Fibroblast of the conjunctiva (primary cell): ENCODE measurements around the gene SLC25A41.

Experiments used
- DNase-seq: peaks from one replicate; pipeline ENCODE4 v3.0.0-alpha.2; 2010; ENCODE audit warnings: low read depth

SLC25A41 gene

DNA sequence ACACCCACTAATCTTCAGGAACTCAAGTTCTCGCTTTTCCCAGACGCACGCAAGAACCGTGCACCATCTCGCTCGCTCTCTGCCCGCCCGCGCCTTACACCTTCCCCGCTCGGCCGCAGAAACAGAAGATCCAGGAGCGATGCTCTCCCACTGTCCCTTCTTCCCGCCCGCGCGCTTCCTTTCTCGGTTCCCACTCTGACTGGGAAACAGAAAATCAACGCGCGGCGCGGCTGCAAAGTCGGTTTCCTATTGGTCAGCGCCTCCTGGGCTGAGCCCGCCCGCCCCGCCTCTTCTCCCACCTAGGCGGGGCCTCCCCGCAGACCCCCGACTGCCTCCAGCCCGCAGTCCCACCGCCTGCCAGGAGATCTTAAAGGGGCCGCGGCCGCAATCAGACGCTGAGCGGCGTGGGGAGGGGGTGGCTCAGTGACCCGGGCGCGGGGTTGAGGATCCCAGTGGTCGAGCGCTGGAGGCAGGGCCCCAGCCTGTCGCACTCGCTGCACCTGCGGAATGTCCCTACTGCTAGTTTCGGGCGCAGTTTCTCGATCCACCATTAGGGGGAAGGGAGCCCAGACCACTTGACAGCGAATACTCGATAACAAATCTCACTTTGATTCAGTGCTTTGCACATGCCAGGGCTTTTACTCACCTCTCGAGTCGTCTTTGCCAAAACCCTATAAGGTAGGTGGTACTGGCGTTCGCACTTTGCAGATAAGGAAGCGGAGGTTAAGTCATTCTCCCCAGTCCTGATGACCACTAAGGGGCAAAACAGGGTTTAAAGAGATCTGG lies 26.7 kb upstream of the SLC25A41 start:
- peak; percentile 90 for DNase-seq

GRCh38 chr19:6459262-6460098 lies 25.9 kb upstream of the SLC25A41 start, which contains the start of gene SLC25A23:
SLC25A23 (minus strand) TSS chr19:6459792; CDS start chr19:6459628, 164 bp downstream.
- DNase-seq, result peak; percentile 28

DNA sequence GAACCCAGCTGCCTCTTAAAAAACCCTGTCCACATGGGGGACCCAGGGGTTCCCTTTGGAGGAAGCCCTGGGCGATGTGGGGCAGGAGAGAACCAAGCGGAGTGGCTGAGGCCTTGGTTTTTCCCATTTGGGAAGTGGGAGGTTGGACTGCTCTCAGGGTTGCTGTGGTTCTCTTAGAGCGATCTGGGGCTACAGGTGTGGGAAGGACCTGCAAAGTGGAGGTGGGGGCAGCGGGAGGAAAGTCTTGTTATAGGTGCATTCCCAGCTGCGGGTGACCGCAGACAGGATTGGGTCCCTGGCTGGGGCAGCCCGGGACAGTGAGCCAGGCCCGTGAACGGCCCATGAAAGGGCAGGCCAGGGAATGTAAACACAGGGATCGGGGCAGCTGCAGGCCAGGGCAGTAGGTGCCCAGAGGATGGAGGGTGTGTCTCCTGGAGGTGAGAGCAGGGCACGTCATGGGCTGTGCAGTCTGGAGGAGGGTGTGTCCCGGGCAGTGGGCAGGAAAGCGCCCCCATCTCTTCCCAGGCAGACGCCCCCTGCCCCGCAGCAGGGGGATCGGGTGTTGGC lies 25.2 kb upstream of the SLC25A41 start:
- DNase-seq, result no peak

GRCh38 chr19:6457958-6458694 lies 24.6 kb upstream of the SLC25A41 start:
- DNase-seq, result no peak

DNA sequence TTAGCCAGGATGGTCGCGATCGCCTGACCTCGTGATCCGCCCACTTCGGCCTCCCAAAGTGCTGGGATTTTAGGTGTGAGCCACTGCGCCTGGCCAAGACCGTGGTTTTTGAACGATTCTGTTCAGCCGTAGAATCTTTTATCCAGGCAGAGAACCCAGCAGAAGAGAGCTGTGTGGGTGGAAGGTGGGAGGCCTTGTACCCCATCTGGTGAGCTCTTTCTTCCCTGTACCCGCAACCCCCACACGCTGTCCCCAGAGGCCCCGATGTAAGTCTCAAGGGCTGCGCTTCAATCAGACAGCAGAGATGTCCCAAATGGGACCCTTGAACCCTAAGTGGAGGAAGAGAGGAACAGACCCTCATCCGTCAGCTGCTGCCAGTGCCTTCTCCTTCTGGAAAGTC lies 22.4 kb upstream of the SLC25A41 start:
- DNase-seq, result no peak

DNA sequence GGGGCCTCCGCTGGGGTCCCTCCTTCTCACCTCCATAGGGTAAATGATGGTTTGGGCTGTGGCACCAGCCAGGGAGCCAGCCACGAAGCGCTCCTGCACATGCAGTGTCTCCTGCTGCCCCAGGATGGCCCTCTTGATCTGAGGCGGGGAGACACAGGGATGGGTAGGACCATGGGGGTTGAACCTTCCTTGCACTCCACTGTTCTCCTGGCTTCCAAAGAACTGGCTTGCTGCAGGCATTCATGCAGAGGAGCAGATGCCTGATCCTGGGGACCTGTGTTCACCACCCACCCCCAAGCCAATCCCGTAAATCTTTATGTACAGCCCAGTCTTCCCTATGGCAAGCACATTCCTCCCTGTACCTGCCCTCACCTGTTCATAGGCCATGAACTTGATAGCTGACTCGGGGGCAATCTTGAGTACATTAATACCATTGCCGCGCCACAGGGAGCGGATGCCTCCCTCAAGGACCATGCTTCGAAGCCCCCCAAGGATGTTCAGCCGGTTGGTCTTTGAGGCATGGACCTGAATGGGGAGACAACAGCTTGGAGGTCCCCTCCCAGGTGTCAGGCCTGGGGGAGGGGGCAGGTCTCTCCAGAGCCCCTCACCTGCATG lies 20.5 kb upstream of the SLC25A41 start:
- no peak for DNase-seq

GRCh38 chr19:6452899-6453298 lies 19.3 kb upstream of the SLC25A41 start:
- no peak for DNase-seq

DNA sequence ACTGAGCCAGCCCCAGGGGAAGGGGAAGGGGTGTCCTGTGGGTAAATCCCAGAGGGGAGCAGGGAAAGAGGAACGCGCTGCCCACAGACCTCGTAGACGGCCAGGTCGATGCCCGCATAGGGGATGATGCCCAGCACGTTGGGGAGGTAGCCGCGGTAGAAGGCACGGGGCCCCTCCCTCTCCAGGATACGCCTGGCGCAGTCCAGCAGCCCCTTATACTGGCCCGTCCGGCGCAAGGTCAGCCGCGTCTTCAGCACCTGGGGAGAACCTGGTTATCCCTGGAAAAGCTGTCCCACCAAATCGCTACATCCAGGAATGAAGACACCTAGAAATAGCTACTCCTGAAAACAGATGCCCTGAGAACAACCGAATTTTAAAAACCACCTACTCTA lies 18.7 kb upstream of the SLC25A41 start:
- DNase-seq, result no peak

DNA sequence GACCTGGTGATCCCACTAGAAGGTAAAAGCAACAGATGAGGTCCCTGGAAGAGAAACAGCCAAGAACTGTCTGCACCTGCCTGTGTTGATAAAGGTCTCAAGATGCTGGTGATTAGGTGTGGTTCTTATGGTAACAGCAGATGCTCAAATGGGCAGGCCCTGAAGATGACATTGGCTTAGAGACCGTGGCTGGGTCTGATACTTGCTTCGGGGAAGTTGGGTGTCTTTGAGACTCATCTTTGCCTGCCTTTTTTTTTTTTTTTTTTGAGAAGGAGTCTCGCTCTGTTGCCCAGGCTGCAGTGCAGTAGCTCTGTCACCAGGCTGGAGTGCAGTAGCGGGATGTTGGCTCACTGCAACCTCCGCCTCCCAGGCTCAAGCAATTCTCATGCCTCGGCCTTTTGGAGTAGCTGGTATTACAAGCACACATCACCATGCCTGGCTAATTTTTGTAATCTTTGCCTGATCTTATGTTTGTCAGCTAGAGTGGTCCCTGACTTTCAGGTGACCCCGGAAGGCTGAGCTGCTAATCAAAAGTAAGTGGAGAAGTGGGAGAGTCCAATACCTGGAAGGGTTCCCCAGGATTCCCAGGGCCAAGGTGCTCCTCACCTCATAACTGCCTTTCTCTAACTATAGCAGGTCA lies 18.1 kb upstream of the SLC25A41 start:
- no peak for DNase-seq

DNA sequence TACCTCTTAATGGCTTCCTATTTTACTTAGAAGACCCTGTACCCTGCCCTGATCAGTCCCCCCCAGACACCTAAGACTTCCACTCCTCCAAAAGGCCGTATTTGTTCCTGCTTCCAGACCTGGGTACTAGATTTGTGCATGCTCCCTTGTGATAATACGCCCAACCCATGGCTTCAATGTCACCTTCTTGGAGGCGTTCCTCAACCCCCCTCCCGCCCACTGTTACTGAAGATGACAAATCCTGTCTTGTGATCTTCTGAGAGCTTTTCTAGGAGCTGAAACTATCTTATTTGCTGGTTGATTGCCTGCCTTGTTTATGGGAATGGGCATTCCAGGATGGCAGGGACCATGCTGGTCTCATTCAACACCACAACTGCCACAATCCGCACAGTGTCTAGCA lies 16.6 kb upstream of the SLC25A41 start:
- DNase-seq, result no peak

DNA sequence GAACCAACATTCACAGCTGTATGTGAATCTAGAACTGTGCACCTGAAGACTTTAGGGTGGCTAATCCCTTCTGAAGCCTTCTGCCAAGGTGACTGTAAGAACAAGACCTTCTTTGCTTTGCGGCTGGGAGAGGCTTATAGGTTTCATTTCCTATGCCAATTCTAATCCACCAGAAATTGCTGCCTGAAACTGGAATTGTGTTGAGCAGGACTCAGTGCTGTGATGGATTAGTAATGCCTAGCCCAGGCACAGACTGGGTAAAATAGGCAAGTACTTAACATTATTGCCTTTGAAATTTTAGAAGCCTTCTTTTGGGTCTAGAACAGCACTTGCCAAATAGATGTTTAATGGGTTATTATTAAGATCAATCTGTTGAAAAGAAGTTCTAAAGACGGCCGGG lies 14.5 kb upstream of the SLC25A41 start:
- no peak for DNase-seq

GRCh38 chr19:6446452-6446851 lies 12.9 kb upstream of the SLC25A41 start:
- no peak for DNase-seq

DNA sequence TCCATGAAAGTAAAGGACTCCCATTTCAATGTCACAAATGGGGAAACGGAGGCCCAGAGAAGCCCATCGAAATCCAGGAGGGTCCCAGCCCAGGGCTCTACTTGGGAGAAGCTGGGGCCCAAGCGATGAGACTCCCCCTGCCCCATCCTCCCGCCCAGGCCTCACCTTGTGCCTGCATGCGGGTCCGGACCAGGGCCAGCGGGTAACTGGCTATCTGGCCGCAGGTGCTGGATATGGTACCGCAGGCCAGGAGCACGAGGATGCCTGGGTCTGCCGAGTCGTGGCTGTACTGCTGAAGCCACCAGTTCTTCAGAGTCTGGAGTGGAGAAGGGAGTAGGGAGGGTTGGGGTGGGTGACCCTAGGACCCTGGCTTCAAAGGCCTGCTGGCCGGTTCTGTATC lies 10.4 kb upstream of the SLC25A41 start:
- DNase-seq, result no peak

DNA sequence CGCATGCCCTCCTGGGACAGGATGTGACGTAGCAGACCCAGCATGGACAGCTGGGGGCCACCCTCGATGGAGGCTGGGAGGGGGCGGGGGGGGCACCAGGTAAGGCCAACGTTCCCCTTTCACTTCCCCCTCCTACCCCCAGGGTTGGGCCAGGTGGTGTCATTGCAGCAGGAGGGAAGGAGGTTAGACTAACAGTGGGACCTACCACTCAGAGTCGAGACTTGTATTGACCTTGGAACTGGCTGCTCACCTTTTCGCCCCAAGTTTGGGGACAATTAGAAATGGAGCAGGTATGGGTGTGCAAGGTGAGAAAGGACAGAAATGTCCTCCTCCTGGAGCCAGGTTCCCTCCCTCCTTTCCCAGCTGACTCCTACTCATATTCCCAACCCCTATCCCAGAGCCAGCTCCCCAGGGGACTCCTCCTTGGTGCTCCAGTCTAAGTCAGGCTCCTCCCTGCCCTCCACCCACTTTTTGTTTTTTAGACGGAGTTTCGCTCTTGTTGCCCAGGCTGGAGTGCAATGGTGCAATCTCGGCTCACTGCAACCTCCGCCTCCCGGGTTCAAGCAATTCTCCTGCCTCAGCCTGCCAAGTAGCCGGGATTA lies 8.6 kb upstream of the SLC25A41 start:
- no peak for DNase-seq

DNA sequence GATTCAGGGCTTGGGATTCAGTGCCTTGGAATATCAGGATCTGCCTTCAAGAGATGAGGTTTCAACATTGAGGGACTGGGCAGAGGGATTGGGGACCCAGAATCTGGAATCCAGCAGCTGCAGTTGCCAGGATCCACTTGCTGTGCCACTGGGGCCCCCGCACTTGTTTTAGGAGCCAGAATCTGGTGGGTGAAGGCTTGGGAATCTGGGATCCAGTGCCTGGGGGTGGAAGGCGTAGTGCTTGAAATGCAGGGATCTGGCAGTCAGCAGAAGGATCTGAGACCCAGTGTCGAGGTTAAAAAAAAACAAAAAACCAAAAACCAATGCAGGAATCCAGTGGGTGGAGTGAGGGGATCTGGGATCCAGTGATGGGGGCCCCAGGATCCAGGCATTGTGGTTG lies 7.3 kb upstream of the SLC25A41 start:
- DNase-seq, result no peak

GRCh38 chr19:6439743-6440142 lies 6.2 kb upstream of the SLC25A41 start:
- DNase-seq, result no peak

GRCh38 chr19:6433165-6433564 lies 398 bp downstream of the SLC25A41 start:
- DNase-seq, result no peak

DNA sequence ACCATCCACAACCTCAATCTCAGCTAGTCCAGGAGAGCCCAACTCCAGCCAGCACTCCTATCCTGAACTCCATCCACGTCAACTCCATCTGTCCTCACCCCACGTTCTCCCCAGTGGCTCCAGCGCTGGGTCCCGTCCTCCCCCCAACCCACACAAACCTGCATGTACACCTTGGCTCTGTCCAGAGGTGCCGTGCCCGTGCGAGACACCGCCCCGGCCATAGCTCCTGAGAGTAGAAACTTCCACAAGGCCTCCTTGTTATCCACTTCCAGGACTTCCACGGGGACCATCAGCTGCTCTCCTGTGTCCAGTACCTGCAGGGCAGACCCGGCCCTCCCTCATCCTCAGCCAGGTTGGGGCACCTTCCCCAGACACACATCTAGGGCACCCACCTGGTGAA lies 1.7 kb downstream of the SLC25A41 start:
- no peak for DNase-seq

DNA sequence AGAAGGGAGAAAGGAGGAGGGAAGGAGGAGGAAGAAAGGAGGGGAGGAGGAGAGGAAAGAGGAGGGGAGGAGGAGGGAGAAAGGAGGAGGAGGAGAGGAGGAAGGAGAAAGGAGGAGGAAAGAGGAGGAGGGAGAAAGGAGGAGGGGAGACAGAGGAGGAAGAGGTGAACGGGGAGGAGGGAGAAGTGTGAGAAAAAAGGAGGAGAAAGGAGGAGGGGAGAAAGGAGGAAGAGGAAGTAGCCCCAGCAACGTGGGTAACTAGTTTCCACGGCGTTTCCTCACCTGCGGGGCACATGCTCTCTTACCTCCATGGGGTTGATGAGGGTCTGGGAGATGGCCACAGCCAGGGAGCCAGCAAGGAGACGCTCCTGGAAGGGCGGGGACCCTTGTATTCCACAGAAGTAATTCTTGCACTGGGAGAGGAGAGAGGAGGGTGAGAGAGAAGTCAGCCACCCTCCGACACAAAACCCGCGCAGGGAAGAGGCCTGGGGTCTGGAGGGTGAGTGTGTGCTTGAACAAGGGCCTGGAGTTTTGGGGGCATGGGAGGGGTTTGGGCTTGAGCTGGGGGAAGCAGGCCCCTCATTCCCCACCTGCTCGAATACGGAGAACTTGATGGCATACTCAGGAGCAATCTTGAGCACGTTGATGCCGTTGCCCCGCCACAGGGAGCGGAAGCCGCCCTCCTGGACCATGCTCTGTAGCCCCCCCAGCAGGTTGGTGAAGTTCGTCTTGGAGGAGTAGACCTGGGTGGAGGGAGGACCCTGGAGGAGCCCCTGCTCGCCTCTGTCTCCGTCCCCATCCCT lies 3.9 kb downstream of the SLC25A41 start:
- DNase-seq, result no peak
